IPS-18a (cell line): ENCODE results near the gene TBC1D16.

ENCODE experiments used
- H3K27ac ChIP-seq: one replicate; pipeline ENCODE4 v1.5.1; 2013; ENCODE audit warnings: low read length
- H3K27me3 ChIP-seq: one replicate; pipeline ENCODE4 v1.6.1; 2013; ENCODE audit warnings: mild to moderate bottlenecking, low read length; ENCODE audit not compliant: control insufficient read depth, insufficient read depth
- H3K36me3 ChIP-seq: one replicate; pipeline ENCODE4 v1.6.1; 2013; ENCODE audit warnings: low read depth, low read length; ENCODE audit not compliant: control insufficient read depth
- H3K4me1 ChIP-seq: one replicate; pipeline ENCODE4 v1.6.1; 2013; ENCODE audit warnings: low read depth, low read length; ENCODE audit not compliant: control insufficient read depth
- H3K4me3 ChIP-seq: one replicate; pipeline ENCODE4 v1.5.1; 2013; ENCODE audit warnings: low read length
- H3K9ac ChIP-seq: one replicate; pipeline ENCODE4 v1.6.1; 2013; ENCODE audit warnings: mild to moderate bottlenecking, low read length, moderate library complexity
- H3K9me3 ChIP-seq: one replicate; pipeline ENCODE4 v1.6.1; 2013; ENCODE audit warnings: low read depth, low read length; ENCODE audit not compliant: control insufficient read depth

The TBC1D16 gene

GRCh38 chr17:79948945-79949655 lies 86.6 kb downstream of the TBC1D16 start:
- H3K27ac ChIP-seq, result no peak overlapping the region
- H3K9me3 ChIP-seq, result no peaks in the 10 kb centered on the region
- H3K36me3 ChIP-seq, result peaks cover 9% of the 10 kb centered on the region
- H3K9ac ChIP-seq, result peak overlapping the region; percentile 65
- H3K4me1 ChIP-seq, result peaks cover 54% of the 10 kb centered on the region
- peak overlapping the region; percentile 49 for H3K4me3 ChIP-seq
- no peaks in the 10 kb centered on the region for H3K27me3 ChIP-seq

DNA sequence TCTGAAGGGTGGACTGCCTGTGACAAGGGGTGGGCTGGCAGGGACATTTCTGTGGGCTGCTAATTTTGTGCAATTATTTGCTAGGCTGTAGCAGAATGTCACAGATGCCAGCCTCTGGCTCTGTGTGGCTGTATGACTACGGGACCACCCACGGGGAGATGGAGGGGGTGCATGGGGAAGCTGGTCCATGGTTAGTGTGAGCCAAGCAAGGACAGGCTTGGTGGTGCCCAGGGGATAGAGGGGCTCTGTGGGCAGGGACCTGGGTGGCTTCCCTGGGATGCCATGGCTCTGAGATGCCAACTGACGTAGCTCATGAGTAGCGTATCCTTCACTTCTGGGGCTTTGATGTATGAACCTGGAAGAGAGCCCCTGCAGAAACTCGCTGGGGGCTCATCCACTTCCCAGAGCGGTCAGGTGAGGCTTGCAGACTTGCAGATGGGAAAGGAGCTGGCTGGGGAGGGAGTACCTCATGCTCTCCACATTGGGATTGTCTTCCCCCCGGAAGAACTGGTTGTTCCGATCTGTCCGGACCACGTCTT lies 87.2 kb downstream of the TBC1D16 start:
- H3K9ac ChIP-seq, result no peak overlapping the region
- no peaks in the 10 kb centered on the region for H3K9me3 ChIP-seq
- no peak overlapping the region for H3K4me3 ChIP-seq
- no peaks in the 10 kb centered on the region for H3K27me3 ChIP-seq
- peaks cover 15% of the 10 kb centered on the region for H3K36me3 ChIP-seq
- H3K4me1 ChIP-seq, result peaks cover 50% of the 10 kb centered on the region
- H3K27ac ChIP-seq, result no peak overlapping the region

DNA sequence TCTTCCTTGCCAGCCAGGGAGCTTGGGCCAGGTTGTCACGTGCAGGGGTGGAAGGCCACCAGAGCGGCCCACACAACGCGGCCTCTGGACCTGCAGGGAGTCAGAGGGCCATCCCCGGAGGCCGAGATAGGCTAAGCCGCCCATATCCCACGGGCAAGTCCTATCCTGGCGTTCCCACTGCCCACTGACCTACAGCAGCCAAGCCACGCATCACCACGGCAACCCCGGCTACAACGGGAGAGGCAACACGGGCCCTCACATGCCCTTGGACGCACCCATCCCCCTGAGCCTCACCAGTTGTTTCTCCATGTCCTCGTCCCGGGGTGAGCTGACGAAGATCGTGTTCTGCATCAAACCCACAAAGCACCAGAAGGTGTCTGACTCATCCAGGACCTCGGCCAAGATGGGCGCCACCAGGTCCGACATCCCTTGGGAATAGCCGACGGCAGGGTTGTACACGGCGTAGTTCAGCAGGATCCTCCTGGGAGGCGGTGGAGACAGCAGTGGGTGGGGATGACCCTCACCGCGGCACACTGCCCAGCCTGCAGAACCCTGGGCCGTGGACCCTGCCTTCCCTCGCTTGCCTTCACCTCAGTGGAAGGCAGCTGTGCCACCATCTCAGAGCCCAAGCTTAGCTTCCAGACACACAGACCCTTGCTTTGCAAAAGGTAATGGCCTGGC lies 88.2 kb downstream of the TBC1D16 start:
- Histone ChIP-seq H3K27ac (no peak overlapping the region), H3K36me3 (peaks cover 19% of the 10 kb centered on the region), H3K9ac (no peak overlapping the region)

DNA sequence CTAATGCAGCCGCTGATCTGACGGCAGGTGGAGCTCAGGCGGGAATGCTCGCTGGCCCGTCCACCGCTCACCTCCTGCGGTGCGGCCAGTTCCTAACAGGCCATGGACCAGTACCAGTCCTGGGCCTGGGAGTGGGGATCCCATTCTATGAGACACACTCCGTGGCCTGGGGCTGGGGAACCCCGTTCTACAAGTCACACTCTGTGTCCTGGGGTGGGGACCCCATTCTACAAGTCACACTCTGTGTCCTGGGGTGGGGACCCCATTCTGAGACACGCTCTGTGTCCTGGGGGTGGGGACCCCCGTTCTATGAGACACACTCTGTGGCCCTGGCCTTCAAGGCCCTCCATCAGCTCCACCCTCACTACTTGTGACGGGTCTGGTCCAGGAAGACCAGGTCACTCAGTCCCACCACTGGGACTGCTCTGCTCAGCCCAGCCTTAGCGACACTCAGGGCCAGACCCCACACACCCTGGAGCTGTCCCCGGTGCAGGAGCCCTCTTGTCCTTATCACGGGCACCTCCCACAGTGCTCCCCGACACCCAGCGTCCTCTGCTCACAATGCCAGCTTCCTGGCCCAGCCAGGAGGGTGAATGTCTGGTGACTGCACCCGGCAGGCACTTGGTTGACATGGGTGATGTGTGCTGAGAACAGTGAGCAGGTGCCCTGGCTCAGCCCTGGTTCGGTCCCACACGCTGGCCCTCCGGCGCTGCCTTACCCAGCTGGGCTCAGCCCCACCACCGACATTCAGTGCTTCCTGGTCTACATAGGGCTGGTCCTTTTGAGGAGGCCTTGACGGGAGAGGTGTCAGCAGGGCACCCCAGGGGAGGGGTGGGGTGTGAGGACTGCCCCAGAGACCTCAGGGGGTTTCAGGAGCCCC lies 89.1 kb downstream of the TBC1D16 start:
- Histone ChIP-seq H3K4me3 (no peak overlapping the region), H3K4me1 (peaks cover 32% of the 10 kb centered on the region), H3K9ac (no peak overlapping the region), H3K27me3 (no peaks in the 10 kb centered on the region), H3K36me3 (peaks cover 22% of the 10 kb centered on the region), H3K9me3 (no peaks in the 10 kb centered on the region), H3K27ac (no peak overlapping the region)

More for the DNA sequence above, 88.2 kb downstream of the TBC1D16 start:
- H3K4me1 ChIP-seq, result peaks cover 41% of the 10 kb centered on the region
- no peak overlapping the region for H3K4me3 ChIP-seq
- H3K27me3 ChIP-seq, result no peaks in the 10 kb centered on the region
- H3K9me3 ChIP-seq, result no peaks in the 10 kb centered on the region

- Histone ChIP-seq H3K4me3 (no peak overlapping the region), H3K27me3 (no peaks in the 10 kb centered on the region), H3K9me3 (no peaks in the 10 kb centered on the region), H3K36me3 (peaks cover 22% of the 10 kb centered on the region), H3K9ac (no peak overlapping the region), H3K27ac (no peak overlapping the region), H3K4me1 (peaks cover 24% of the 10 kb centered on the region)
Observed at GRCh38 chr17:79945591-79946255, 89.9 kb downstream of the TBC1D16 start.

- Histone ChIP-seq H3K9me3 (no peaks in the 10 kb centered on the region), H3K9ac (no peak overlapping the region), H3K36me3 (peaks cover 29% of the 10 kb centered on the region), H3K27me3 (no peaks in the 10 kb centered on the region), H3K27ac (no peak overlapping the region), H3K4me1 (peaks cover 16% of the 10 kb centered on the region), H3K4me3 (no peak overlapping the region)
Observed at GRCh38 chr17:79944821-79945391, 90.8 kb downstream of the TBC1D16 start.

DNA sequence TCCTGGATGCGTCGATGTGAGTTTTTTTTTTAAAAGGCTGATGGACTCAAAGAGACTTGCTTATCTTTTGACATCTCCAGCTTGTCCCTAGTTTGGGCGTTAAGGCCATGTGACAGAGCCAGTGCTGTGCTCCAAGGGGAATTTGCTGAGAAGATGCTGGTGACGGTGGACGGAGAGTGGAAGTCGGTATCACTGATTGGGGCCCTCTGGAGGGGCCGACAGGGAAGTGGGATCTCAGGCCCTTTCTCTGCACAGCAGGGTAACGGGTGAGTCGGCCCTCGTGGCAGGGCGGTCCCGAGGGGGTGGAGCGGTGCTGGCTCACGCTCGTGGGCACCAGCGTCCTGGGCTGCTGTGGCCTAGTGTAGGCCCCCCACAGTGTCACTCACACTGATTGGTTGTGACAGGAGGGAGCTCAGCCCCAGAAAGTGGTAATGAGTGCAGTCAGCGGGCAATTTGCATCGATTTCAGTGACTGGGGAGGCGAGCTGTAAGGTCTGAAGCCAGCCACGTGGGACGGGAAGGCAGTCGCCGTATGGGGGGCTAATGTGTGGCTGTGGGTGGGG lies 91.3 kb downstream of the TBC1D16 start:
- H3K36me3 ChIP-seq, result peaks cover 35% of the 10 kb centered on the region

DNA sequence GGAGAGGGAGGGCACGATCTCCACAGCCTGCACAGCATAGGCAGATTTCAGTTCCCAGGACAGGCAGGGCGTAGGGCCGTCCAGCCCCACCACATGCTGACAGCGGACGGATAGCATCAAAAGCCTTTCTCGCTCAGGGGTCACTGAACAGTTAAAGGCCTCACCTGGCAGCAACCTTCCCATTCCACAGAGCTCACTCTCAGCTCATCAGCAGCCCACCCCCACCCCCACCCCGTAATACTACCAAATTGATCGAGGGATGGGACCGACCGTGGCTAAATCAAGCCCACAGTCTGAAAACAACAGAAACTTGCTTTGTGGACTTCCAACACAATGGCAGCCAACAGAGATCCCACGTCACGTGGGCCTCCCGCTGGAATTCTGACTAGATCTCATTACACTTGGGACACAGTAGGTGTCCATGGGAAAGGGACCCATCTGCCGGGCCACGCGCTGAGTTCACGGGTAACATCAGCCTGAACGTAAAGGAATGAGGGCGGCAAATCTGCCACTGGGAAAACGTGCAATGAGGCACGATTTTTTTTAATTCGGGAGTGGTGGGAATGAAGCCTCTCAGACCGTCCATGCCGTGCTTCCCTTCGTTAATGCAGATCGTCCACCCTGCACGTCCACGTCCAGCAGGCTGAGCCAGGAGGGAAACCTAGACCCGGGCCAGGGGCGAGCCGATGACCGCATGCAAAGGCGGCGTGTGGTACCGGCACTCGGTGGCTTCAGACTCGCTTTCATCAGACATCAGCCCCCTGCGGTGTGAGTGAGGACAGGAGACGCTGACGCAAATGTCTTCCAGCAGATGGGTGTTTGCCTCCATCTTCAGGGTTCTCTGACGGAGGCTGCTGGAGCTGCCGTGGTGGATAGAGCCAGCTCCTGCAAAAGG lies 92.1 kb downstream of the TBC1D16 start:
- H3K27ac ChIP-seq, result no peak overlapping the region
- no peak overlapping the region for H3K4me3 ChIP-seq
- H3K9me3 ChIP-seq, result no peaks in the 10 kb centered on the region
- H3K27me3 ChIP-seq, result no peaks in the 10 kb centered on the region
- H3K4me1 ChIP-seq, result peaks cover 2% of the 10 kb centered on the region
- no peak overlapping the region for H3K9ac ChIP-seq
- peaks cover 35% of the 10 kb centered on the region for H3K36me3 ChIP-seq

More for the DNA sequence above, 91.3 kb downstream of the TBC1D16 start:
- Histone ChIP-seq H3K9ac (no peak overlapping the region), H3K9me3 (no peaks in the 10 kb centered on the region), H3K27me3 (no peaks in the 10 kb centered on the region), H3K4me3 (no peak overlapping the region), H3K4me1 (peaks cover 10% of the 10 kb centered on the region), H3K27ac (no peak overlapping the region)

GRCh38 chr17:79942591-79943346 lies 92.9 kb downstream of the TBC1D16 start:
- Histone ChIP-seq H3K27ac (no peak overlapping the region), H3K4me1 (peaks cover 2% of the 10 kb centered on the region), H3K4me3 (no peak overlapping the region), H3K9me3 (no peaks in the 10 kb centered on the region), H3K36me3 (peaks cover 35% of the 10 kb centered on the region), H3K9ac (no peak overlapping the region), H3K27me3 (no peaks in the 10 kb centered on the region)
